HG02678 (cell line): ENCODE data around the gene TRABD2A.
"Not testable (repeated sequence)": the region's sequence is repeated elsewhere in the genome, so short reads cannot be mapped to it uniquely, and the experiment has no call there.

Source experiments
- ATAC-seq: cut with Tn5 transposase; IDR thresholded peaks from one replicate; pipeline ENCODE4 v1.9.1; 2021; ENCODE audit warnings: mild to moderate bottlenecking, moderate library complexity; ENCODE audit not compliant: unreplicated experiment

The TRABD2A gene

DNA sequence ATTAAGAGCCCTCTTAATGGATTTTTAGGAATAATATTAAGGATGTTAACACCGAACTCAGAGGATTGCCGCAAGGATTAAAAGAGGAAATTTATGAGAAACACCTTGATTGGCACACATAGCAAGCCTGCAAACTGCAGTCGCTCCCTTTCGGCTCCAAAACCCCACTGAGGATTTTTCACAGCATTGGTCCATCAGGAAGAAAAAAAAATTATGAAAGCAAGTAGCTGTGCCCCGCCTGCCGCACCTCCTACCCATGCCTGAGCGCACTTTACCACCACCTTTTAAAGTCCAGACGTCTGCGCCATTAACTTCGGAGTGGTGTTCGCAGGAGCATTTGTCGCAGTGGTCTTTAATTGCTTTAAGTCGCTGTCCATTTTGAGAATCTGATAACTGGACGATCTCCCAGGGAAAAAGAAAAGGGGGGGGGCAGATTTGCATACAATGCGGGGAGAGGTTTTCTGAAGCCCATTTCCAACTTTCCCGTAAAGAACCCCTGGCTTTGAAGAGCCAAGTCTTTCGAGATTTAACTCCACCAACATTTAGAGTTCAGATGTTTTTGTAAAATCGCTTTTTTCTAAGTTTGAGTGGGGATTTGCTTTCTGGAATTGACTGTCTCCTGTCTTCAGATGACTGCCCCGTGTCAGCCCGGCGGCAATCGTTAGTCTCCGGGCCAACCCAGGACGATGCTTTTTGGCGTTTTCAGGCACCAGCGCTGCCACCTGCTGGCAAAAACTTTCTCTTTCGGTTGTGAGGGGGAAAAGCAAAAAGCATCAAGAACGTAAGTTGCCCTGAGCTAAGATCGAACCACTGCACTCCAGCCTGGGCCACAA lies 913 bp upstream of the TRABD2A start:
- peak; percentile 71 for ATAC-seq

DNA sequence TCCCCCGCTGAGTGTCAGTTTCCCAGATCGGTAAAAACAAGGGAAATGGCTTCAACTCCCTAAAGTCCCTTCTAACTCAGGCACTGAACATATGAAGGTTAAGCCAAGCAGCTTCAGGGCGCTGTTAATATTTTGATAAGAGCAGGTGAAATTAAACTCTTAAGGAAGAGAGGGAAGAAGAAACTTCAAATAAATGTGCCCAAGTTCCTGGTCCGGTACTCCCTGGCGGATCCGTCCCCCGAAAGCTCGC lies 564 bp downstream of the TRABD2A start:
- ATAC-seq, result no peak

DNA sequence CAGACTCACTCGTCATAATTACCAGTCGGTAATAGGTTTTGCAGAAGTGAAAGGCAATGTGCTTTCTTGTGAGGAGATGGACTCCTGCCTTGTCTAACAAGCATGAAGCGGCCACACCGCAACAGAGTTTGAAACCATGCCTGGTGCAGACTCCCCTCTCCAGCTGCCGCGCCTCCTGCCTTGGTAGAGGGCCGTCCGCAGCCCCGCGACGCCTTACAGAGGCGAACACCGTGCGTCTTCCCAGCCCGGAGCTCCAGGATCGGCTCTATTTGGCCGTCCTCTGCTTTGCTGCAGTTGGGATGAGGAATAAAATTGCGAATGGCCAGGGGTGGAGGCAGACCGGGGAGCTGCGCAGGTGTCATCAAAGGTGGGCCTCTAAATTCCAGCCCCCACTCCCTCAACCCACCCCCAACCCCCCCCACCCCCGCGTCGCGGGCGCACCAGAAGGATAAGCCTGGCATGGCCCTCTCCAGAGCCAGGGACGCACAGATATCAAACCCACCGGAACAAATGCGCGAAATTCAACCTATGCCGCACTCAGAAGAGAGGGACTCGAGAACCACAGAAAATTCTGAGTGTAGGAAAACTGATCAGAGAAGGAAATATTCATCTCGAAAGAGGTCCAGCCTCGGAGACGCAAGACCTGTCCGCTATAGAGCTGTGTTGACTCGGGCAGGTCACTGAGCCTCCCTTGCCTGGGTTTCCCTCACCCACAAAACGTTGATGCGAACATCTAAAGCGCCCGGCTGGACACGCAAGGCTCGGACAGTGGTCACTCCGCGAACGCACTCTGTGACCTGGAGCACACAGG lies 1.1 kb downstream of the TRABD2A start:
- peak; percentile 65 for ATAC-seq

DNA sequence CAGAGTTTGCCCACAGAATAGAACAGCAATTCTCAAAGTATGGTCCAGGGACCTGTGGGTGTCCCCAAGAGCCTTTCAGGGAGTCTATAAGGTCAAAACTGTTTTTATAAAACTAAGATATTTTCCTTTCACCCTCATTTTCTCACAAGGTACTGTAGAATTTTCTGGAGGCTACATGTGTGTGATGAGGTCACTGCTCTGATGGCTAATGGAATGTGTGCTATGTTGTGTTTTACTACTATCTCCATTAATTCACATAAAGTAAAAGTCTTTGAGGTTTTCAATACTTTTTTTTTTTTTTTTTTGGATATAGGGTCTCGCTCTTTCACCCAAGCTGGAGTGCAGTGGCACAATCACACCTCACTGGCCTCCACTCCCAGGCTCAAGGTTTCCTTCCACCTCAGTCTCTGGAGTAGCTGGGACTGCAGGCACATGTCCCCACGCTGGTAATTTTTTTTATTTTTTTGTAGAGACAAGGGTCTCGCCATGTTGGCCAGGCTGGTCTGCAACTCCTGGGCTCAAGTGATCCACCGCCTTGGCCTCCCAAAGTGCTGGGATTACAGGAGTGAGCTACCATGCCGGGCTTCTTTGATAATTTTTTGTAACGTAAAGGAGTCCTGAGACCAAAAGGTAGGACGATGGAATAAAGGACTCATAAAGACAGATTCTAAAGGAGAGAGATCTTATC lies 1.8 kb downstream of the TRABD2A start:
- ATAC-seq, result no peak

DNA sequence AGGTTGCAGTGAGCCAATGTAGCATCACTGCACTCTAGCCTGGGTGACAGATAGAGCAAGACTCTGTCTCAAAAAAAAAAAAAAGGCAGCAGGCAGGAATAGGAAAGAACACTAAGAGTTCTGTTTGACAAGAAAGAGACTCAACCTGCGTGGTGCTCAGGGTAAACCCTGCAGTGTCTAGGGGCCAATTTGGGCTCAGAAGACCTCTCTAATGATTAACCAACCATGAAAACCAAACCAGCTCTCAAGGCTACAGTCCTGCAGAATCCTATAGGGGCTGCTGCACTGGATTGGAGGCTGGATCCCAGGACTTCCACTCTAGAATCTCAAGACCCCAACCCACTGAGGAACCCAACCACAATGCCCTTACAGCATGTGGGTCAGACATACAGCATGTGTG lies 2.4 kb downstream of the TRABD2A start:
- peak; percentile 24 for ATAC-seq

DNA sequence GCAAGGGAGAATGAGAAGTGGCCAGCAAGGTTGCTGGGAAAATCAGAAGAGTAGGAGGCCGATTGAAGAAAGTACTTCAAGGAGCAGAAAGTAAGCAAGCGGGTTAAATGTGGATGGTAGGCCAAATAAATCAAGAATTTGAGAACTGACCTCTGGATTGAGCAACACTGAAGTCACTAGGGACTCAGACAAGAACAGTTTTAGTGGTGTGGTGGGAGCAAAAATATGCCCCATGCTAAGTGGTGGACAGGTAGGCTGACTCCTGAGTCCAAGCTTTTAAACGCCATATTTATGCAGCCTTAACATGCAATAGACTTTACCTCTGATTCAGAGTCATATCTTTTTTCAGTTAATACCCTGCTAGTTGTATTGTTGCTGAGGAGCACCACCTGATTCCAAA lies 4.5 kb downstream of the TRABD2A start:
- ATAC-seq, result no peak

DNA sequence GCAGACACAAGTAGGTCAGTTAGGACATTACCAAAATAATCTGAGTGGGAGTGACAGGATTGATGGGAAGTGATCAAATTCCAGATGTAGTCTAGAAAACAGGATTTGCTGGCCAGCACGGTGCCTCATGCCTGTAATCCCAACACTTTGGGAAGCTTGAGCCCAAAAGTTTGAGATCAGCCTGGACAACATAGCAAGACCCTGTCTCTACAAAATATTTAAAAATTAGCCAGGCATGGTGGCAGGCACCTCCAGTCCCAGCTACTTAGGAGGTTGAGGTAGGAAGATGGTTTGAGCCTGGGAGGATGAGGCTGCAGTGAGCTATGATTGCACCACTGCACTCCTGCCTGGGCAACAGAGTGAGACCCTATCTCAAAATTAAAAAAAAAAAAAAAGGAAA lies 5.3 kb downstream of the TRABD2A start:
- not testable (repeated sequence) for ATAC-seq

DNA sequence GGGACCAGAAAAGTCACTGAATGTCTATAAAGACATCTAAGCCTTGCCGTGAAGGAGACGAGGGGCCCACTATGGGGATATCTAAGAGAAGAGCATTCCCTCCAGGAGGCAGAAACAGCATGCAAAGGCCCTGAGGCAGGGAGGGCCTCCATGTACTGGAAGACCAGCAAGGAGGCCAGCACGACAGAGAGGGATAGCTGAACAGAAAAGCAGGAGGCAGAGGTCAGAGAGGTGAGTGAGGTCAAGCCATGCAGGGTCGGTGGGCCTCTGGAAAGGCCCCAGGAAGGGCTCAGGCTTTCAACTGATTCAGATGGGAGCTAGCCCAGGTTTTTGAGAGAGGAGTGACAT lies 5.7 kb downstream of the TRABD2A start:
- no peak for ATAC-seq

DNA sequence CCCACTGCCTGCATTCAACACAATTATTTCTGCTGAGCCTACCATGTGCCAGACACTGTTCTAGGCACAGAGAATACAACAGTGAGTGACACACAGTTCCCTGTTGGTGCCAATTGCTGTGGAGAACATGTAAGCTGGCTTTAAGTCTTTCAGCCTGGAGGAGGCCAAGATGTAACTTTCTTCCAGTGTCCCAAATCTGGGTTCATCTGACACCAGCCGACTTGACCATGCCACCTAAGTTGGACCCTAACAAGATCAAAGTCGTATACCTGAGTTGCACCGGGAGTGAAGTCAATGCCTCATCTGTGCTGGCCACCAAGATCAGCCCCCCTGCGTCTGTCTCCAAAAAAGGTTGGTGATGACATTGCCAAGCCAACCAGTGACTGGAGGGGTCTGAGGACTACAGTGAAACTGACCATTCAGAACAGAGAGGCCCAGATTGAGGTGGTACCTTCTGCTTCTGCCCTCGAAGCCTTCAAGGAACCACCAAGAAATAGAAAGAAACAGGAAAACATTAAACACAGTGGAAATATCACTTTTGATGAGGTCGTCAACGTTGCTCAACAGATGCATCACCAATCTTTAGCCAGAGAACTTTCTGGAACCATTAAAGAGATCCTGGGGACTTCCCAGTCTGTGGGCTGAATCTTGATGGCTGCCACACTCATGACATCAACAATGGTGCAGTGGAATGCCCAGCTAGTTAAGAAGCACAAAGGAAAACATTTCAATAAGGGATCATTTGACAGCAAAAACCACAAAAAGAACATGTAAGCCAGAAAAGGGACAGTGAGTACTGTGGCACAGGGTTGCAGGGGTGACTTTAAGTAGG lies 6.3 kb downstream of the TRABD2A start:
- ATAC-seq, result no peak

DNA sequence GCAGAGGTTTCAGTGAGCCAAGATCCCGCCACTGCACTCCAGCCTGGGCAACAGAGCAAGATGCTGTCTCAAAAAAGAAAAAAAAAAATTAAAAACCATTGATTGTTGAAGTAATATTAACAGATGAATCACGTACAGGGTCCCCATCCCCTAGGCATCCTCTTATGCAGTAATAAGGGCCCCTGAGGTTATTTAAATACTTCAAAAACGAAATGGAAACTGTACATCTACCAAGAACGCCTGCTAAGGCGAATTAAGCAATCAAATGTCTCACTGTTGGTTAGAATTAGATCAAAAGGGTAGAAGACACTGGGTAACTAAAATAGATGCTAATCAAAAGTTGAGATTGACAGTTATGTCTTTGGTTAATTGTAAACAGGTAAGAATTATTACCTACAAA lies 7.5 kb downstream of the TRABD2A start:
- no peak for ATAC-seq

DNA sequence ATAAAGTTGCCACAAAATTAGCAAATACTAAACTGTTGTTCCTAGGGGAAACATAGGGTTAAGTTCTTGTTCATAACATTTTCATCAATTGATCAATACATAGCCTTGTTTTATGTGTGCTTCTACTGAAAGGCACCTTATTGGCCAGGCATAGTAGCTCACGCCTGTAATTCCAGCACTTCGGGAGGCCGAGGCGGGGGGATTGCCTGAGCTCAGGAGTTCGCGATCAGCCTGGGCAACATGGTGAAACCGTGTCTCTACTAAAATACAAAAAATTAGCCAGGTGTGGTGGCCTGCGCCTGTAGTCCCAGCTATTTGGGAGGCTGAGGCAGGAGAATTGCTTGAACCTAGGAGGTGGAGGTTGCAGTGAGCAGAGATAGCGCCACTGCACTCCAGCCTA lies 8.2 kb downstream of the TRABD2A start:
- ATAC-seq, result not testable (repeated sequence)

DNA sequence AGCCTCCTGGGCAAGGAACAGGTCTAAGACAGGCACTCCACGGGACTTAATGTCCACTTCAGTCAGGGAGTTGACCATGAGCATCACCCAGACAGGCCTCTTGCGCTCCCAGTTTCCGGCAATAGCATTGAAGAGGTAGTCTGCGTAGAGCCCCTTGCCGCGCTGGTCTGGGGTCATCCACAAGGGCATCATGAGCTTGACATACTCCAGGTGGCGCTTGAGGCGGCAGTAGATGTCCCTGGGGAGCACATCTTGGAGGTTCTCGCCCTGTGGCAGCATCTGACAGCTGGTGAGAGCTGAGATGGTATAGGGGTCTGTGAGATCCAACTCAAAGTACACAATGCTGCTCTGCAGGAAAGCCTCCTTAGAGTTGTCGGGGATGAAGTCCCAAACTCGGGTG lies 10.6 kb downstream of the TRABD2A start:
- no peak for ATAC-seq

DNA sequence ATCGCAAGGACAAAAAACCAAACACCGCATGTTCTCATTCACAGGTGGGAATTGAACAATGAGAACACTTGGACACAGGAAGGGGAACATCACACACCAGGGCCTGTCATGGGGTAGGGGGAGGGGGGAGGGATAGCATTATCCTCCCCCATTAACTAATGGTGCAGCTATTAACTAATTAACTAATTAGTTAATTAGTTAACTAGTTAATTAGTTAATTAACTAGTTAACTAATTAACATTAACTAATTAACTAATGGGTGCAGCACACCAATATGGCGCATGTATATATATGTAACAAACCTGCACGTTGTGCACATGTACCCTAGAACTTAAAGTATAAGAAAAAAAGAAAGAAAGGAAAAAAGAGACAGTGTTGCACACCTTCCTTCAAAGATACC lies 12.6 kb downstream of the TRABD2A start:
- not testable (repeated sequence) for ATAC-seq

DNA sequence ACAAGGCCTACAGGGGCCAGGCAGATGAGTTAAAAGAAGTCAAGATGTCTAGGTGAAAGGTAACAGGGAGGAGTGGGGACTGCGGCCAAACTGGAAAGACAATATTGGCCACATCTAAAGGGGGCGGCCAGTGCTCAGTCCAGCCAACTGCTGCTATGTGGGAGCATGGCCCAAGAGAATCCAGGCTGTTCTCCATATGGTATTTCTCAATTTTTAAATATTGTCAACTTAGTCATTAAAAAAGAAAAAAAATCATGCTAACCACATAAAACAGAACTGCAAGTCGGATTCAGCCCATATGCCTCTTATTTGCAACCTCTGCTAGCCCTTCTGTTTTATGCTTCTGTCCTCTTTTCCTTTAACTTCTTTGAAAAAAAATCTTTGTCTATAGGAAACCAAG lies 14.8 kb downstream of the TRABD2A start:
- no peak for ATAC-seq

DNA sequence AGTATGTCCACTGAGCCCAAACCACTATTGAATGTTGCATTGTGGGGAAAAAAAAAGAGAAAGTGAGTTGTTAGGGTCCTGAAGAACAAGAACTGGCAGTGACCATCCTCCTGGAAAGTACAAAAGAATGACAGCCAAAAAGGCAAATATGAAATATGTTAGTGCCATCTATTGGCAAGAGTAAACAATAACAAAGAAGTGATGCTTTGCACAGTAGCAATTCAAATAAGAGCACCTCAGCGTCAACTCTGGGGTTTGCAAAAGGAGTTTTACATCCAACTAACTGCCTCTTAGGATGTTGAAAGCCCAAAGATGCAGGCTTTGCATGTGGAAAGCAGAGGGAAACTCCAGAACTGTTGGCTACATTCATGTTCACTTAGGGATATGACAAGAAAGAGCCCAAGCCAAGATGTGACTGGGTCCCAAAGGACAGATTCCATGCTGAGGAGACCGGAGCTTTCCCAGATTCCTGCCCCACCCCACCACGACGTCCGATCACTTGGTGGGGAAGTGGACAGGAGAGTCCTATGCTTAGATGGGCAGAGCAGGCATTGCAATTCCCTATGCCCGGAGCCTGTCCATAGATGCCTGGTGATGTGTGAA lies 15.6 kb downstream of the TRABD2A start:
- peak; percentile 78 for ATAC-seq

DNA sequence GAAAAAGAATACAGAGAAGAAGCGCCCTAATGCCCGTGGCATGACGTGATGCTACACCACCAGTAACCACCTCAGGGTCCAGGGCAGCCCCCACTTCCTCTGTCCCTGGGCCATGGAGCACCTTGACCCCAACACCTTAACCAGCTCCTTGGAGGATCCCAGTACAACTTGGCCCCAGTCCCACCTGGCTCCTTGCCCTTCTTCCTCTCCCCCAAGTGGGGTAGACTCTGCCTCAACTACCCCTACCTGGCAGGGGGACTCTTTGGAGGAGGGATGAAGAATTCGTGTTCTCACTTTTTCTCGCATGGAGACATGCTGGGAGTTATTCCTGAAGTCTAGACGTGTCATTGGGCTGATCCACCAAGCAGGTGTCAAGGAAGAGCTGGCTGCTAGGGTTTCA lies 18.9 kb downstream of the TRABD2A start:
- ATAC-seq, result no peak

DNA sequence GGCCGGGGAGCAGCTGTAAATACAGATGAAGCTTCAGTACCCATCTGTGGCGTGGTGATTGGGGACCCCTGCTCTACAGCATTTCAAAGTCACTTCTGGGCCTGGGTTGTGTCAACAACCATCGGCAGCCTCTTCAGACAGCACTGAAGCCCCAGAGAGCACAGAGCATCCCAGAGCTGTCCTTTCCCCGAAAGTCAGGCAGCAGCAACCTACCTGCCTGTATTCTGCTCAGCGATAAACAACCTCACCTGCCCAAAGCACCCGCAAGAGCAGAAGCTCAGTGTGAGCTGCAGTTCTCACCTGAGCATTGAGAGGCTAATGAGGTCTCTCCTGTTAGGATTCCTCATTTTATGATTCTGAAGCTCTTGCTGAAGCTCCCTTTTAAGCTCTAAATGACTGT lies 19.3 kb downstream of the TRABD2A start:
- no peak for ATAC-seq

DNA sequence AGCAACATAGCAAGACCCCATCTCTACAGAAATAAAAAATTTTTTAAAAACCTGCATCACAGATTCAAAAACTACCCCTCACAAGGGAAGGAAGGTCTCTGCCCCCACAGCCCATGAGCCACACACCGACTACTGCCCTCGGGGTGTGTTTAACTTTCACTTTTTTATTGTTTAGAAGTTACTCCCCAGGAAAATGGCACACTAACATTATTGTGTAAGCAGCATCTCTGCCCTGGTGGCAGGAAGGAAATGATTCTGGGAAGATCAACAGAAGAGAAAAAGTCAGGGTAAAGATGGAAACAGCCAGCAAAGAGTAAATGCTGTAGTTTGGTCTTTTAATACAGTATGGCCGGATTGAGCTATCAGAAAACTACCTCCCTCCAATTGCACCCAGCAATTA lies 21.9 kb downstream of the TRABD2A start:
- ATAC-seq, result no peak

DNA sequence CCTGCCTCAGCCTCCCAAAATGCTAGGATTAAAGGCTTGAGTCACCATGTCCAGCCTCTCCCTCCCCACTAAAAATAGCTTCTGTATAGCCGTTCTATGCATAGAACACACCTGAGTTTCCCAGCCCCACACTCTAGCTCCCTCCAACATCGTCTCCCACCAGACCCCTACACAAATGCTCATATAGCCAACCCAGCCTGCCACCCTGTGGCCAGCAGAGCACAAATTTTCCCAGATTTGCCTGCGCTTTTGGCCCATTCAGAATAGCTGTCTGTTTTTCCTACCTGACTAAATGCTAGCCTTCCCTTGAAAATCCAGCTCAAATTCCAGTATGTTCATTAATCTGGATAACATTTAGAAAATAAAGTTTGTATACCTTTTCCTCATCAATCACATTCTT lies 22.8 kb downstream of the TRABD2A start:
- no peak for ATAC-seq

DNA sequence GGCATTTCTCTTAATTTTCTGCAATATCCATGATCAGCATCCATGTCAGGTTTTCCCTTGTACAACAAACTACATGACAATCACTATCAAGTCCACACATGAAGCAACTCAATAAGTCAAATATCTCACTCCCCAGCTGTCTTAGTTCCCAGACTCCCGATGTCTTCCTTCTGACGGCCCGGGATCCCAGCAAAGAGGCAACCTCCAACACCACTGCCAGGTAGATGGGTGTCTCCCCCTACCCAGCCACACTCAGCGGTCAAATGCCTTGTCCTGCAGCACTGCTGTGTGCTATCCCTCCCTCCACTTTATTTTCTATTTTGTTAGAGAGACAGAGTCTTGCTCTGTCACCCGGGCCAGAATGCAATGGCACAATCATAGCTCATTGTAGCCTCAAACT lies 23.3 kb downstream of the TRABD2A start:
- ATAC-seq, result no peak

DNA sequence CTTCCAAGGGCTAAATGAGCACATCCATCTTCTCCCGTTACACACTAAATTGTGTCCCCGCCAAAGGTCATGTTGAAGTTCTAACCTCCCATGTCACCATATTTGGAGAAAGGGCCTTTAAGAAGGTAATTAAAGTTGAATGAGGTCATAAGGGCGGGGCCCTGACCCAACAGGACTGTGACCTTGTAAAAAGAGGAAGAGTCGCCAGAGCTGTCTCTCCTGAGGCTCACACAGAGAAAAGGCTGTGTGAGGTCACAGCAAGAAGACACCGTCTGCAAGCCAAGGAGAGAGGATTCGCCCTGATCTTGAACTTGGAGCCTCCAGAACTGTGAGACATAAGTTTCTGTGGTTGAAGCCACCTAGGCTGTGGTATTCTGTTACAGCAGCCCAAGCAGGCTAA lies 24.1 kb downstream of the TRABD2A start:
- no peak for ATAC-seq
